ENCODE measurements around the gene SLC35F6.

The SLC35F6 gene

GRCh38 chr2:26764078-26764887, at the start of gene SLC35F6:
Gene SLC35F6, plus strand, starts transcription at chr2:26764284. Its CDS starts 66 bp downstream, at chr2:26764350.
- peak; percentile 86 for DNase-seq

GRCh38 chr2:26715528-26716270, 48.4 kb upstream of the SLC35F6 start:
- DNase-seq, result no peak

- no peak for DNase-seq
These were observed 47.7 kb upstream of the SLC35F6 start for GRCh38 chr2:26716340-26716739.

- no peak for DNase-seq
These were observed 47.3 kb upstream of the SLC35F6 start for GRCh38 chr2:26716769-26717168.

- no peak for DNase-seq
These were observed 46.7 kb upstream of the SLC35F6 start for GRCh38 chr2:26717362-26717761.

- no peak for DNase-seq
These were observed 45.0 kb upstream of the SLC35F6 start for GRCh38 chr2:26718949-26719686.

GRCh38 chr2:26720322-26721114, 43.6 kb upstream of the SLC35F6 start:
- DNase-seq, result no peak

- DNase-seq, result no peak
These were observed 42.7 kb upstream of the SLC35F6 start for GRCh38 chr2:26721115-26722032.

GRCh38 chr2:26722328-26722727, 41.8 kb upstream of the SLC35F6 start:
- DNase-seq, result no peak

- no peak for DNase-seq
These were observed 41.2 kb upstream of the SLC35F6 start for GRCh38 chr2:26722911-26723310.

- DNase-seq, result no peak
These were observed 40.6 kb upstream of the SLC35F6 start for GRCh38 chr2:26723475-26723874.

GRCh38 chr2:26723991-26724750, 39.9 kb upstream of the SLC35F6 start:
- DNase-seq, result no peak

GRCh38 chr2:26724784-26725520, 39.1 kb upstream of the SLC35F6 start:
- DNase-seq, result no peak

GRCh38 chr2:26725521-26725820, 38.6 kb upstream of the SLC35F6 start:
- no peak for DNase-seq

- DNase-seq, result no peak
These were observed 37.9 kb upstream of the SLC35F6 start for GRCh38 chr2:26726228-26726627.

- peak; percentile 10 for DNase-seq
These were observed 36.2 kb upstream of the SLC35F6 start for GRCh38 chr2:26727641-26728561.

GRCh38 chr2:26729311-26729710, 34.8 kb upstream of the SLC35F6 start:
- DNase-seq, result no peak

- no peak for DNase-seq
These were observed 33.3 kb upstream of the SLC35F6 start for GRCh38 chr2:26730549-26731344.

Data from CD4-positive, alpha-beta T cell treated with Interleukin-12 subunit alpha and Interleukin-12 subunit beta, for 1 hour (primary cell).